Osteocyte (in vitro differentiated cells): ENCODE measurements around the gene DDR2. TPM values are rescaled to one million over a fixed set of nuclear protein-coding genes. Genes with fewer than 3 reads are reported as not detected.

Source experiments
- total RNA-seq: library from RNA; stranded (reverse); gene quantifications from 2 replicates; pipeline ENCODE4 v1.2.1, GENCODE V29; 2021

Gene DDR2
- total RNA-seq, 1 donor from 2014 or later: 173 TPM

Other genes starting within 250 kb of the DDR2 start
- gene SH2D1B, start 220.3 kb upstream of the DDR2 start, total RNA-seq: not detected in 2 replicates
- 29.3 and 30.9 TPM in 2 replicates for gene UHMK1, start 134.6 kb upstream of the DDR2 start, total RNA-seq
- gene UAP1, start 70.7 kb upstream of the DDR2 start, total RNA-seq: 30.7 and 31.6 TPM in 2 replicates
- 6.5 and 6.7 TPM in 2 replicates for gene HSD17B7, start 158.2 kb downstream of the DDR2 start, total RNA-seq
- 1.1 and 1.8 TPM in 2 replicates for gene CCDC190, start 228.7 kb downstream of the DDR2 start, total RNA-seq